GM18870 (cell line): Measurements from ENCODE around the gene PCDHA1.
"Not testable (repeated sequence)": the region's sequence is repeated elsewhere in the genome, so short reads cannot be mapped to it uniquely, and the experiment has no call there.

Experiments
- ATAC-seq: cut with Tn5 transposase; IDR thresholded peaks from one replicate; pipeline ENCODE4 v1.9.1; 2021; ENCODE audit warnings: moderate library complexity; ENCODE audit not compliant: unreplicated experiment

The PCDHA1 gene

GRCh38 chr5:140808241-140808888, 22.4 kb downstream of the PCDHA1 start:
- not testable (repeated sequence) for ATAC-seq

- ATAC-seq: no peak
Measured at GRCh38 chr5:140808889-140809291, 22.9 kb downstream of the PCDHA1 start.

DNA sequence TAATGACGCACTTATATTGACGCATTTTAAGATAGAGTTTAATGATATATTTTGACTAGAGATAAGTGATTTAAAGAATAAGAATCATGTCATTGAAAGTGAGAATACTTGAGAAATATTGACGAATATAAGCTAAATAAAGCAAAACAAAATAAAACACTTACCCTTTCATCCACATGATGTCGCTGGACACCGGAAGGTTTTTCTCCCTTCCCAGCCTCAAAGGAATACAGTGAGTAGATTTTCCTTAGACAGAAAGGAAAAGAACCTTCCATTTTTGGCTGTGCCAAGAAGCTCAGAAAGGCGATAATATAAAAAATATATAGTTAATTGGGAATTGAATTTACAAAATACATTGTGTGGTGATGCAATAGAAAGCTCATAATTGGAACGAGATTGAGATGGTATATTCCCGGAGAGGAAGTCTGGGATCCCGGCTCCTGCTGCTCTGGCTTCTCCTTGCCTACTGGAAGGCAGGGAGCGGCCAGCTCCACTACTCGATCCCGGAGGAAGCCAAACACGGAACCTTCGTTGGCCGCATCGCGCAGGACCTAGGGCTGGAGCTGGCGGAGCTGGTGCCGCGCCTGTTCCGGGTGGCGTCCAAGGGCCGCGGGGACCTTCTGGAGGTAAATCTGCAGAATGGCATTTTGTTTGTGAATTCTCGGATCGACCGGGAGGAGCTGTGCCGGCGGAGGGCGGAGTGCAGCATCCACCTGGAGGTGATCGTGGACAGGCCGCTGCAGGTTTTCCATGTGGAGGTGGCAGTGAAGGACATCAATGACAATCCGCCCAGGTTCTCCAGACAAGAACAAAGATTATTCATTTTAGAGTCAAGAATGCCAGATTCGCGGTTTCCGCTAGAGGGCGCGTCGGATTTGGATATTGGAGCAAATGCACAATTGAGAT, 35.7 kb downstream of the PCDHA1 start, which contains the start of gene PCDHA5:
Gene PCDHA5, plus strand, starts transcription at position 239 of the 906 bp plus-strand sequence.
- no peak for ATAC-seq

GRCh38 chr5:140822281-140822629, 36.3 kb downstream of the PCDHA1 start:
- ATAC-seq: no peak

DNA sequence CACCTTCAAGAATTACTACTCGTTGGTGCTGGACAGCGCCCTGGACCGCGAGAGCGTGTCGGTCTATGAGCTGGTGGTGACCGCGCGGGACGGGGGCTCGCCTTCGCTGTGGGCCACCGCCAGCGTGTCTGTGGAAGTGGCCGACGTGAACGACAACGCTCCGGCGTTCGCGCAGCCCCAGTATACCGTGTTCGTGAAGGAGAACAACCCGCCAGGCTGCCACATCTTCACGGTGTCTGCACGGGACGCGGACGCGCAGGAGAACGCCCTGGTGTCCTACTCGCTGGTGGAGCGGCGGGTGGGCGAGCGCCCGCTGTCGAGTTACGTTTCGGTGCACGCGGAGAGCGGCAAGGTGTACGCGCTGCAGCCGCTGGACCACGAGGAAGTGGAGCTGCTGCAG, 37.0 kb downstream of the PCDHA1 start:
- not testable (repeated sequence) for ATAC-seq

DNA sequence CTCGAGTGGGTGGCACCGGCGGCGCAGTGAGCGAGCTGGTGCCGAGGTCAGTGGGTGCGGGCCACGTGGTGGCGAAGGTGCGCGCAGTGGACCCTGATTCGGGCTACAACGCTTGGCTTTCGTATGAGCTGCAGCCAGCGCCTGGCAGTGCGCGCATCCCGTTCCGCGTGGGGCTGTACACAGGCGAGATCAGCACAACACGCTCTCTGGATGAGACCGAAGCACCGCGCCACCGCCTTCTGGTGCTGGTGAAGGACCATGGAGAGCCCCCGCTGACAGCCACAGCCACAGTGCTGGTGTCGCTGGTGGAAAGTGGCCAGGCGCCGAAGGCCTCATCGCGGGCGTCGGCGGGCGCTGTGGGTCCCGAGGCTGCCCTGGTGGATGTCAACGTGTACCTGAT, 37.5 kb downstream of the PCDHA1 start:
- ATAC-seq: no peak

GRCh38 chr5:140827704-140828361, 41.9 kb downstream of the PCDHA1 start, which contains the start of gene PCDHA6:
Gene PCDHA6 (plus strand): TSS chr5:140827960. CDS start chr5:140828092, 132 bp downstream.
- ATAC-seq: no peak

- ATAC-seq: no peak
Measured at GRCh38 chr5:140828362-140828737, 42.4 kb downstream of the PCDHA1 start.

- not testable (repeated sequence) for ATAC-seq
Measured at GRCh38 chr5:140829511-140830501, 43.9 kb downstream of the PCDHA1 start.

GRCh38 chr5:140833993-140834392, 48.1 kb downstream of the PCDHA1 start, which contains the start of gene PCDHA7:
Gene PCDHA7 (plus strand): TSS chr5:140834269. CDS start chr5:140834384, 115 bp downstream.
- no peak for ATAC-seq

GRCh38 chr5:140834439-140835008, 48.6 kb downstream of the PCDHA1 start:
- ATAC-seq: not testable (repeated sequence)

GRCh38 chr5:140835622-140836510, 49.9 kb downstream of the PCDHA1 start:
- no peak for ATAC-seq

- no peak for ATAC-seq
Measured at GRCh38 chr5:140840978-140841962, 55.3 kb downstream of the PCDHA1 start, which contains the start of gene PCDHA8. Gene PCDHA8 (plus strand): TSS chr5:140841187. CDS start chr5:140841322, 135 bp downstream.

DNA sequence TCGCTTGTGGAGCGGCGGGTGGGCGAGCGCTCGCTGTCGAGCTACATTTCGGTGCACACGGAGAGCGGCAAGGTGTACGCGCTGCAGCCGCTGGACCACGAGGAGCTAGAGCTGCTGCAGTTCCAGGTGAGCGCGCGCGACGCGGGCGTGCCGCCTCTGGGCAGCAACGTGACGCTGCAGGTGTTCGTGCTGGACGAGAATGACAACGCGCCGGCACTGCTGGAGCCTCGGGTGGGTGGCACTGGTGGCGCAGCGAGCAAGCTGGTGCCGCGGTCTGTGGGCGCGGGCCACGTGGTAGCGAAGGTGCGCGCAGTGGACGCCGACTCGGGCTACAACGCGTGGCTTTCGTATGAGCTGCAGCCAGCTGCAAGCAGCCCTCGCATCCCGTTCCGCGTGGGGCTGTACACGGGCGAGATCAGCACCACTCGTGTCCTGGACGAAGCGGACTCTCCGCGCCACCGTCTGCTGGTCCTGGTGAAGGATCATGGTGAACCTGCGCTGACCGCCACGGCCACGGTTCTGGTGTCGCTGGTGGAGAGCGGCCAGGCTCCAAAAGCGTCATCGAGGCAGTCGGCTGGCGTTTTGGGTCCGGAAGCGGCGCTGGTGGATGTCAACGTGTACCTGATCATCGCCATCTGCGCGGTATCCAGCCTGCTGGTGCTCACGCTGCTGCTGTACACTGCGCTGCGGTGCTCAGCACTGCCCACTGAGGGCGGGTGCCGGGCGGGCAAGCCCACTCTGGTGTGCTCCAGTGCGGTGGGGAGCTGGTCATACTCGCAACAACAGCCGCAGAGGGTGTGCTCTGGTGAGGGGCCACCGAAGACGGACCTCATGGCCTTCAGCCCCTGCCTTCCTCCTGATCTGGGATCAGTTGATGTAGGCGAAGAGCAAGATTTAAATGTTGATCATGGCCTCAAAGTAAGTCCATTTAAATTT, 57.1 kb downstream of the PCDHA1 start:
- ATAC-seq: no peak

- ATAC-seq: not testable (repeated sequence)
Measured at GRCh38 chr5:140848139-140849102, 62.5 kb downstream of the PCDHA1 start, which contains the start of gene PCDHA9. Gene PCDHA9 (plus strand): TSS chr5:140848382. CDS start chr5:140848496, 114 bp downstream.
